Upper lobe of right lung (tissue), 1 donor: ENCODE data around the gene ZSCAN21. TPM values are rescaled to one million over a fixed set of nuclear protein-coding genes. Genes with fewer than 3 reads are reported as not detected.
A peak's percentile ranks its signal among the peaks of the same experiment; 100 is the strongest.

Experiments
- ATAC-seq: fragments of 200-7000 bp; cut with Tn5 transposase; one replicate; pipeline ENCODE4 v1.9.1; 2020; ENCODE audit warnings: mild to moderate bottlenecking, moderate library complexity
- DNase-seq: peaks from one replicate; pipeline ENCODE4 v3.0.0-alpha.2; 2020
- H3K27ac ChIP-seq: fragments of 200-600 bp; one replicate; pipeline ENCODE4 v1.8.0; 2022
- H3K27me3 ChIP-seq: fragments of 200-600 bp; one replicate; pipeline ENCODE4 v1.8.0; 2022; ENCODE audit warnings: mild to moderate bottlenecking
- H3K36me3 ChIP-seq: fragments of 200-600 bp; one replicate; pipeline ENCODE4 v1.8.0; 2022
- H3K4me1 ChIP-seq: fragments of 200-600 bp; one replicate; pipeline ENCODE4 v1.8.0; 2022
- H3K4me3 ChIP-seq: fragments of 200-600 bp; one replicate; pipeline ENCODE4 v1.8.0; 2022; ENCODE audit warnings: mild to moderate bottlenecking
- H3K9me3 ChIP-seq: fragments of 200-600 bp; one replicate; pipeline ENCODE4 v1.8.0; 2022
- CTCF ChIP-seq: fragments of 200-600 bp; IDR thresholded peaks from one replicate; pipeline ENCODE4 v1.8.0; 2022; ENCODE audit warnings: antibody characterized with exemption
- intact Hi-C: fragments of 100-400 bp; cut with DNase I; formaldehyde crosslinking; loops from one replicate; pipeline ENCODE4 v1.11.0; 2022
- total RNA-seq: library from RNA; stranded (reverse); fragmentation: NEBNext Ultra II Directional; extraction: Animal tissue kit (Norgen Biotek cat#: 25700); gene quantifications from one replicate; pipeline ENCODE4 v1.2.1, GENCODE V29; 2021
- donor health status: DM: no; HTN: yes; CAD: no; lungs with severe emphysema.

ZSCAN21 gene
- total RNA-seq, 1 donor from 2014 or later: 10.0 TPM

- no peak for ATAC-seq
- intact Hi-C loops: no loop called here
- DNase-seq: no peak
- Histone ChIP-seq H3K4me3 (no peak overlapping the region), H3K36me3 (peaks cover 53% of the 10 kb centered on the region), H3K9me3 (no peaks in the 10 kb centered on the region), H3K27me3 (no peaks in the 10 kb centered on the region), H3K27ac (no peak overlapping the region), H3K4me1 (peaks cover 10% of the 10 kb centered on the region)
- TF ChIP-seq CTCF: no peak
These were observed 26.0 kb upstream of the ZSCAN21 start for GRCh38 chr7:100023526-100023925.

GRCh38 chr7:100024020-100024619 lies 25.5 kb upstream of the ZSCAN21 start:
- ATAC-seq (no peak), DNase-seq (no peak)
- no peak overlapping the region for H3K4me3 ChIP-seq
- intact Hi-C loops: no loop called here
- H3K36me3 ChIP-seq: peaks cover 58% of the 10 kb centered on the region
- no peaks in the 10 kb centered on the region for H3K27me3 ChIP-seq
- H3K27ac ChIP-seq: no peak overlapping the region
- TF ChIP-seq CTCF: no peak
- H3K4me1 ChIP-seq: peaks cover 10% of the 10 kb centered on the region
- no peaks in the 10 kb centered on the region for H3K9me3 ChIP-seq

GRCh38 chr7:100027197-100027596 lies 22.4 kb upstream of the ZSCAN21 start:
- intact Hi-C loops: no loop called here
- peaks cover 89% of the 10 kb centered on the region for H3K36me3 ChIP-seq

GRCh38 chr7:100029596-100029995 lies 20.0 kb upstream of the ZSCAN21 start:
- DNase-seq (no peak), ATAC-seq (peak; percentile 17)
- intact Hi-C loops: no loop called here
- H3K4me1 ChIP-seq: no peaks in the 10 kb centered on the region
- peaks cover 95% of the 10 kb centered on the region for H3K36me3 ChIP-seq
- H3K9me3 ChIP-seq: no peaks in the 10 kb centered on the region
- no peak overlapping the region for H3K27ac ChIP-seq
- no peak overlapping the region for H3K4me3 ChIP-seq
- no peaks in the 10 kb centered on the region for H3K27me3 ChIP-seq
- no peak for TF ChIP-seq CTCF

More at GRCh38 chr7:100027197-100027596, 22.4 kb upstream of the ZSCAN21 start:
- no peak for DNase-seq
- H3K27ac ChIP-seq: no peak overlapping the region
- no peaks in the 10 kb centered on the region for H3K9me3 ChIP-seq
- H3K4me3 ChIP-seq: no peak overlapping the region
- no peaks in the 10 kb centered on the region for H3K4me1 ChIP-seq
- TF ChIP-seq CTCF: no peak
- H3K27me3 ChIP-seq: no peaks in the 10 kb centered on the region
- ATAC-seq: no peak

- Histone ChIP-seq H3K36me3 (peaks cover 70% of the 10 kb centered on the region), H3K4me3 (no peak overlapping the region), H3K9me3 (no peaks in the 10 kb centered on the region), H3K27me3 (no peaks in the 10 kb centered on the region), H3K4me1 (peaks cover 20% of the 10 kb centered on the region), H3K27ac (no peak overlapping the region)
- ATAC-seq: no peak
- TF ChIP-seq CTCF: no peak
- DNase-seq: no peak
- intact Hi-C loops: no loop called here
These were observed 16.0 kb upstream of the ZSCAN21 start for GRCh38 chr7:100033526-100033925.
